ENCODE results near the gene RNASE4. TPM values are rescaled to one million over a fixed set of nuclear protein-coding genes. Genes with fewer than 3 reads are reported as not detected.

The RNASE4 gene
- polyA plus RNA-seq, 1 donor, result 4.5 TPM

DNA sequence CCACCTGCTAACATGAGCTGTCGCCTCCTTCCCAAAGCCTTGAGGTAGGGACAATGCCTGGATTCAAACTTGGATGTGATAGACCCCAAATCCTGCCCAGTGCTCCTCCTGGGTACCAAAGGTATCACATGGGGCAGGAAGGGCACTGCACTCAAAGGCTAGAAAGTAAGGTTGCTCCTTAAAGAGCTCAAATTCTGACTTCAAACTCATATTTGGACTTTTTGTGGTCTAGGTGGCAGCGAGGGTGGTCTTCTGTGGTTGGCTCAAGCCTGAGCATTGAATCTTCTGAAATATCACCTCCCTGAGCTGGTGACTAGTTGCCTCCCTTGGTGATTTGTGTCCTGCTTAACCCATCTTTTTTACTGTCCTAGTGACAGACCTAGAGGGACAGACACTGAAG, 8.3 kb upstream of the RNASE4 start:
- DNase-seq, result no peak

GRCh38 chr14:20679907-20680306, 4.5 kb upstream of the RNASE4 start:
- no peak for DNase-seq

DNA sequence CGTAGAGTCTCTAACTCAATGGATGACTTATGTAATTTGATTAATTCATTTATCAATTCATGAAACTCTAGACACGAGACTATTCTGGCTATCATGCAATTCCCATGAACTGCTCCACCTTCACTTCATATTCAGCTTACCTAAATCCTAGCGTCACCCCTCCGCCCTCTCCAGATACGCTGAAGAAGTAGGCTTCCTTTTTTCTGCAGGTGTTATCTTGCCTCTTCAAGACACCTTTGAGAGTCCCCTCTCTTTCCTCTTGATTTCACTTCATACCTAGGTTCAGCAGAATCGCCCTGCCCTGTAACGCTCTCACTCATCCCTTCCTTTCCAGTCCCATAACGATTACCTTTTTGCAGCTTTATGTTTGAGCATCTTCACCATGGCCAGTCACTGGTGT, 4.0 kb upstream of the RNASE4 start:
- no peak for DNase-seq

DNA sequence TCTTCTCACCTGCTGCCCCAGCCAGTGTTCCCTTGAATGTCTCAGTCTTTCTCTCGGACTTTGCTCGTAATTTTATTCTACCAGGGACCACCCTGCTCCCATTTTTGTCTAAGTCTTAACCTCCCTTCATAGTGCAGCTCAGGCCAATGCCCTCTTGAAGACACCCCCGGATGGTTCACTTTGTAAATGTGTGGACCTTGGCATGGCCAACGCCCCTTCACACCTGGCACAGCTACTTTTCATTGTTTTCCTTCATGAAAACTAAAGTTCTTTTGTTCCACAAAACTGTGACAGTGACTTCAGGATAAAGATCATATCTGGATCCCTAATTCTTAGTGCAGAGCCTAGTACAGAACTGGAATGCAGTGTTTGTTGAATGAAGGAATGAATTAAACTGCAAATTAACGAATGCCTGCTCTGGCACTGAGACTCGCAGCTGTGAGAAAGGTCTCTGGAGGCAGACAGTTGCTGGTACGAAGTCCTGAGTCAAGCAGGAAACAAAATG, 3.5 kb upstream of the RNASE4 start:
- DNase-seq, result no peak

DNA sequence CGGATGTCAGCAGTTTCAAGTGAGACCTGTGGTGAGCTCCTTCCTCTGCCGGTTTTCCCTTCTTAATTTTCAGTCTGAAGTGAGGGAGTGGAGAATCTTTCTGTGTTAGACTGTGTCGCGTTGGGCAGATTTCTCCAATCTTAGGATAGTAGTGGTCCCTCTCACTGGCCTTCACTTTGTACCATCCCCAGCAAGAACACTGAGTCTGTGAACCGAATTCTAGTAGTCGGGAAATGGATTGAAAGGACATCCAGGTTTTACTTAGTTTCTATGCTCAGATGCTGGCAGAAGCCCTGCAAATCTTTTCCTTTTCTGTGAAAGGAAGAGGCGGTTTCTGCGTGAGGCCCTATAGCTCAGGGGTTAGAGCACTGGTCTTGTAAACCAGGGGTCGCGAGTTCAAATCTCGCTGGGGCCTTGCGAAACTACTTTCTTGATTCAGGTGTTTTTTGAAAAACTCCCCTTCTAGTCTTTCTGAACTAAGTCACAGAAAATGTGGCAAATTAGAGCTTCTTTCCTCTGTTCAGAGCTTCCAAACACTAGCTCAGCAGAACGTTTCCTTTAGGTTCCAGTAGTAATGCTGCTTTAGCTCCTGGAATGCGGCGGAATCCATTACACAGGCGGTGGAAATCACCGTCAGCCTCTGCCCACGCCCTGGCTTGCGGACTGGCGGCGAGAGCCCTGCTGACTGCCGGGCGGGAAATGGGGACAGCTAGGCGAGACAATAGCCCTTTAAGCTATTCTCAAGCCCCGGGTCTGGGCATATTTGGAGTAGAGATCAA, 2.8 kb upstream of the RNASE4 start:
- peak; percentile 88 for DNase-seq

- DNase-seq, result no peak
These were observed 2.3 kb upstream of the RNASE4 start for GRCh38 chr14:20682127-20682434.

GRCh38 chr14:20682435-20683124, 1.8 kb upstream of the RNASE4 start:
- peak; percentile 97 for DNase-seq

GRCh38 chr14:20683125-20683890, 1.1 kb upstream of the RNASE4 start:
- DNase-seq, result peak; percentile 91

DNA sequence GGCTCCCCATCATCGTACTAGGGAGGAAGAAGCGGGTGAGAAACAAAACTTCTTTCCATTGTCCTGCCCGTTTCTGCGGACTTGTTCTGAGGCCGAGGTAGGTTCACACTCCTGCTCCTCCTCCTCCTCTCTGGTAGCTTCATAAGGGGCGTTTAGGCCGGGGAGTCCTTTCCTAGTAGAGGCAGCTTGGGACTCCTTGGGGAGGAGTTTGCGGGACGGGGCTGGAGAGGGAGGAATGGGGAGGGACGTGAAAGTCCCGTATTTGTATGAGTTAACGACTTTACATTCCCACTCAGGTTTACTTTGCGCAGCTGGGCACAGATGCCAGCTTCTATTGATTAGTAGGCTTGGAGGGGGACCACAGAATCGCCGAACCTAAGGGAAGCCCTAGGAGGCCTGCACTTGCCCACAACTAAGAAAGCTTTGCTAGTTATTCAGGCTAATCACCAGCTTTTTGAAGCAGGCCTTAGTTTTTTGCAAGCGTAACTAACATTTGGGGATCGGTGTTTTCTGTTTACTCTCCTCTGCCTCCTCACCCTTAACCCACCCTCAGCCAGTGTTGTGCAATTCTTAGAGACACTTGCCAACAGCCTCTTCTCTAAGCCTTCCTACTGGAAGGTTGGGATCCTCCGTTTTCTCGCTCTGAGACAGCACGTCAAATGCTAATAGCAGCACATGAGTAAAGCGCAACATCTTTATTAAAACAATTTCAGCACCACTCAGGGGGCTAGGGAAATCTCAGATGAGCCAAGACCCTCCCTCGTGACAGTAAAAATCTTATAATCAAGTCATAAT, 499 bp downstream of the RNASE4 start:
- peak; percentile 60 for DNase-seq

DNA sequence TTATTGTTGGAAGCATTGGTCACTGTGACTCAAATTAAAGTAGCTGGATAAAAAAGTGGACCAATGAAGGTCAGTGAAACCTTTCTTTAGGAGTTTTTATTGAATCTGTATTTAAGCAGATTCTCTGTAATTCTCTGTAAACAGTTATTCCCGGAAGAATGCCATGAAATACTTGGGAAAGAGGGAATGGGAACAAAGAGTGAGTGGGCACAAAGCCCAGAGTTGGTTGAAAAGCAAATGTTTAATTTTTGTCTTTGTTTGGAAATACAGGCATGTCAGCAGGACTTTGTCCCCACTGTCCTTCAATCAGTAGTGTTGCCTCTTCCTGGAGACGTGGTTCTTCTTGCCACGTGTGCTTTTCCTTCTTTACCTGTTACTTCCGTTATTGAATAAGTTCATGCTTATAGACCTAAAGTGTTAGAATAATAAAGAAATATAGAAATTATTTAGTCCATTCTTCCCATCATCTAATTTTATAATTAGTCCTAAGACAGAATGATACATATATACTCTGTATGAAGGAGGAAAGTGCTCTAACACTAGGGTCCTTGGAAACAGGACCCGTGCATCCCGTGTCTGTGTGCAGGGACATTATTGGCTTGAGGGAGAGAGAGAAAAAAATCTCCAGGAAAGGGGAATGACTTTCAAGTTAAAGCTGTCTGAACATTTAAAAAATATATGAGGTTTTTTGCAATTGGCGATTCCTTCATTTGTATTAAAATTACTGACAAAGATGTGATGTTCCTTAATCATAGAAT, 2.2 kb downstream of the RNASE4 start:
- no peak for DNase-seq

- no peak for DNase-seq
These were observed 3.2 kb downstream of the RNASE4 start for GRCh38 chr14:20687362-20688166.

- no peak for DNase-seq
These were observed 3.9 kb downstream of the RNASE4 start, which contains the start of gene ANG for GRCh38 chr14:20688167-20688839. ANG (plus strand) TSS chr14:20688764; CDS start chr14:20693565, 4,801 bp downstream.

DNA sequence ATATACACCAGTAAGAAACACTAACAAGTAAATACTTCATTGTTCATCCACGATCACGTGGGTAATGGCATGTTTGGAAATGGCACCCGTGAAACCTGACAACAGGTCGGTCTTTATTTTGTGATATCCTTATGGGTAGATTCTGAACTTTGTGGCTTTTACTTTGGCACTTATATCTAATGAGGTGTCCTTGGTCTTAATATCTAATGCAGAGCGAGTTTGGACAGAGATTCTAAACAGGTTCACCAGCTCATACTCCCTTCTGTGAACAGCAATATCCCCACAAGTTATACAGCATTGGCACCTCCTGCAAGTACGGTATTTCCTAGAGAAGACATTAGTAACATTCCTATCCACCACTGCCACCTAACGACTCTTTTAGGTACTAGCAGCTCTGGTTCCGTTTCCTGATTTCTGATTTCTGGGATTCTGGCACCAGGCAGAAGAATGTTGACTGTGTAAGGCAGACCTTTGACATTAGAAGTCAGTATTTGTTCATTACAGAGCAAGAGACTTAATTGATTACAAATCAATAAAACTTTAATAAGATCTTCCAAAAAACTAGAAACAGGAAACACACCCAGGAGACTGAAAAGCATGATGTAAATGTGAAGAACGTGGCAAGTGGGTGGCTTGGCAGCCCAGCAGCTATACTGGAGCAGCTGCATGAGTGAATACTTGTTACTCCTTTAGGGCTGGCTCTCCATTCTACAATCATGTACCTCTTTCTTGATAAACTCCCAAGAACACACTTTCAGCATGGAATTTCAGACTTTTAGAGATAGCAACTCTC, 6.7 kb downstream of the RNASE4 start:
- DNase-seq, result peak; percentile 74

- DNase-seq, result no peak
These were observed 7.9 kb downstream of the RNASE4 start for GRCh38 chr14:20692116-20692751.

DNA sequence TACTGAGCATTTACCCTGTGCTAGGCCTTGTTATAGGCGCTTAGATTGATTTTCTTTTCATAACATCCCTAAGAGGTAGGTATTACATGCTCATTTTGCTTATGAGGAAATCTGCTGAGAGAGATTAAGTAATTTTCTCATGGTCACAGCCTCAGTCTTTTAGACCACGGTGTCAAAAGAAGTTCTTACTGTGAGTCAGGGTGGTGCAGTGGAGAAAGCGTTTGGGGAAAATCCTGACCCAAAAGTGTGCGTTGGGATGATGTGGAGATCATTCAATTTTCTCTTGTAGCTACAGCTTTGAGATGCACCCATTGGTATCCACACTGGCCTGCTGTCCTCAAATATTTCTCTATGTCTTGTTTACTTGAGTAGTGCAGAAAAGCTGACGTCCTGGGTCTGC, 12.4 kb downstream of the RNASE4 start:
- DNase-seq, result no peak

DNA sequence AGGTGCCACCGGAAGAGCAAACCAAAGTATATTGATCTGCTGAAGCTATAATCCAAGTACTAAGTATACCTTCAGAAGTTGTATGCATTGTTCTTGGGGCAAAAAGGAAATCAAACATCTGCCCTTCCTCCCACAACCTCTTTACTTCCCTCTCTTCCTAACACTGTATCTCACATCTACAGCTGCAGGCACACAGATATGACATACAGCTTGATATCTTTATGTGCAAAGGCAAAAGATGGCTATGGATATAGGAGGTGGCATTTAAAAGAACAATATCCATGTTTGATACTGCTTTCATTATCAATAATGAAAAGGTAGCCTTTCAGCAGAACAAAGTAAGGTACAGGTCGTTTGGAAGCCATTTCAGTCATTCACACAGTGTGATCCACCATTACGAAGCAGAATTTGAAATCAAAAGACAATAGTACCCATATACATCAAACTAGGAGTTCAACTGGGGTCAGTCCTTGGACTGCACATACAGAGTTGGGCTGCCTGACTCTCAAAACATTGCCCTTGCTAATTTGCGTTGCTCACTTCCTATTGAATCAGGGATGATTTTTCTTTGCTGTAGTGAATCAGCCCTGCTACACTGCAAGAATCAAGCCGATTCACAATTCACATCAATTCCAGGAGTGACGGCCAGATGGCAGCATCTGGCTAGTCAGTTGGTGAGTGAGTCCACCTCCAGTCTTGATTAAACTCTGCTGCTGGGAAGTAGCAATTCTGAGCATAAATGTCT, 13.1 kb downstream of the RNASE4 start:
- peak; percentile 60 for DNase-seq

- no peak for DNase-seq
These were observed 13.6 kb downstream of the RNASE4 start for GRCh38 chr14:20698018-20698329.

DNA sequence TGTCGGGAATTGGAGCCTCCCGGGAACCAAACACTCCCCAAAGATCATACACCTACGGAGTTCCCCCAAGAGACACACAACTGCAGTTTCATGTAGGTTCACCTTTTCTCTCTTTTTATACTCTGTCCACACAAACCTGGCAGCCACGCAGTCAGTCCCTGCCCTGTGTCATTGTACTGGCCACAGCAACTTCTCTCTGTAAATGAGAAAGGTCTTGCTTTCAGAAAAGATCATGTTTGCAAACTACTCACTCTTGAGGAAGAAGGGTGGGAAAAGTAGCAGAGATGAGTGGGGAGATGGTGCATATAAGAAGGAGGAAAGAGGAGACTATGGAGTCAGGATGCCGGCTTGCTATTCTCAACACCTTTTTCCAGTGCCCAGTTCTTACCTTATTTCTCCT, 14.6 kb downstream of the RNASE4 start:
- no peak for DNase-seq

All from hindlimb muscle (tissue), 1 donor.